ENCODE results near the gene LRMDA.

Gene LRMDA

DNA sequence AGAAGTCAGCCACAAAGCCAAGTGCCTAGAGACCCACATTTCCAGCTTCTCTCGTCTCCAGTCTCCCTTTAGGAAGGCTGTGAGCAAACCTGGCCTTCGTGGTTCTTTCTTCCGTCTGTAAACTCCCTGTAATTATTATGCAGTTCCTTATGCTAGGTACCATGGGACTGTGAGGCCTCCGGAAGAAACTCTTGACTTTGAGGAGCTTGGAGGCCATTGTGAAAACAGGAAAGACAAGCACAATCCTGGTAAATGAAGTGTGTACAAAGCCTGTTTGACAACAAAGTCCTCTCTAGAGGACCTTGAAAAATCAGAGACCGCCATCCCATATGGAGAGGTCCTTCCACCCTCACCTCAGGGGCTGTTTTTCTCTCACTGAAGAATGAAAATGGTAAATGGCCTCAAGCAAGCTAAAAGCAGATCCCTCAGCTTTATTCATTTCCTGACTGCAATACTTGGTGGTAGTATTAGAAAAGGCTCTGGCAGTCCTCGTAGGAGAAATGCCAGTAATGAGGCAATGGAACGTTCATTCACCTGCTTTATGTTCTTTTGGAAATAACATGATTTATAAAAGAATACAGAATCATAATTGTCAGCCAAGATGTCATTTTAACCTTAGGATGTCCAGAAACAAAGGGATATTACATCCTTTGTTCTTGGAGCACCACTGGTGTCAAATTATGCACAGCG is 926.4 kb downstream of the LRMDA start:
- TF ChIP-seq ZNF132 (tag by site-specific recombination; IDR thresholded peaks at IDR 0.05; ENCODE audit: borderline replicate concordance): no peak
- no peak for TF ChIP-seq GLI4 (tag by site-specific recombination; IDR thresholded peaks at IDR 0.05)
- TF ChIP-seq, protein P1, sequence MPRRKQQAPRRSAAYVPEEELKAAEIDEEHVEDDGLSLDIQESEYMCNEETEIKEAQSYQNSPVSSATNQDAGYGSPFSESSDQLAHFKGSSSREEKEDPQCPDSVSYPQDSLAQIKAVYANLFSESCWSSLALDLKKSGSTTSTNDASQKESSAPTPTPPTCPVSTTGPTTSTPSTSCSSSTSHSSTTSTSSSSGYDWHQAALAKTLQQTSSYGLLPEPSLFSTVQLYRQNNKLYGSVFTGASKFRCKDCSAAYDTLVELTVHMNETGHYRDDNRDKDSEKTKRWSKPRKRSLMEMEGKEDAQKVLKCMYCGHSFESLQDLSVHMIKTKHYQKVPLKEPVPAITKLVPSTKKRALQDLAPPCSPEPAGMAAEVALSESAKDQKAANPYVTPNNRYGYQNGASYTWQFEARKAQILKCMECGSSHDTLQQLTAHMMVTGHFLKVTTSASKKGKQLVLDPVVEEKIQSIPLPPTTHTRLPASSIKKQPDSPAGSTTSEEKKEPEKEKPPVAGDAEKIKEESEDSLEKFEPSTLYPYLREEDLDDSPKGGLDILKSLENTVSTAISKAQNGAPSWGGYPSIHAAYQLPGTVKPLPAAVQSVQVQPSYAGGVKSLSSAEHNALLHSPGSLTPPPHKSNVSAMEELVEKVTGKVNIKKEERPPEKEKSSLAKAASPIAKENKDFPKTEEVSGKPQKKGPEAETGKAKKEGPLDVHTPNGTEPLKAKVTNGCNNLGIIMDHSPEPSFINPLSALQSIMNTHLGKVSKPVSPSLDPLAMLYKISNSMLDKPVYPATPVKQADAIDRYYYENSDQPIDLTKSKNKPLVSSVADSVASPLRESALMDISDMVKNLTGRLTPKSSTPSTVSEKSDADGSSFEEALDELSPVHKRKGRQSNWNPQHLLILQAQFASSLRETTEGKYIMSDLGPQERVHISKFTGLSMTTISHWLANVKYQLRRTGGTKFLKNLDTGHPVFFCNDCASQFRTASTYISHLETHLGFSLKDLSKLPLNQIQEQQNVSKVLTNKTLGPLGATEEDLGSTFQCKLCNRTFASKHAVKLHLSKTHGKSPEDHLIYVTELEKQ (tag by site-specific recombination; IDR thresholded peaks at IDR 0.05; ENCODE audit: borderline replicate concordance): no peak
- TF ChIP-seq ZNF112 (tag by site-specific recombination; IDR thresholded peaks at IDR 0.05): no peak
- no peak for TF ChIP-seq KLF10 (tag by site-specific recombination; IDR thresholded peaks at IDR 0.05)
- TF ChIP-seq ZNF138 (tag by site-specific recombination; IDR thresholded peaks at IDR 0.05; ENCODE audit: borderline replicate concordance): no peak
- no peak for TF ChIP-seq ZEB2 (tag by site-specific recombination; IDR thresholded peaks at IDR 0.05)
- TF ChIP-seq HOXD13 (CRISPR knock-in tag; IDR thresholded peaks at IDR 0.05; ENCODE audit: borderline replicate concordance): no peak
- no peak for TF ChIP-seq ZNF23 (tag by site-specific recombination; IDR thresholded peaks at IDR 0.05; ENCODE audit: borderline replicate concordance)
- no peak for TF ChIP-seq ZNF658 (tag by site-specific recombination; IDR thresholded peaks at IDR 0.05)
- TF ChIP-seq ZBTB48 (tag by site-specific recombination; IDR thresholded peaks at IDR 0.05): no peak
- no peak for TF ChIP-seq ZNF626 (tag by site-specific recombination; IDR thresholded peaks at IDR 0.05)
- TF ChIP-seq ZNF274 (IDR thresholded peaks at IDR 0.05; ENCODE audit: low read length): no peak
- no peak for TF ChIP-seq ZNF274 (tag by site-specific recombination; IDR thresholded peaks at IDR 0.05; ENCODE audit: borderline replicate concordance)
- TF ChIP-seq, protein P2, sequence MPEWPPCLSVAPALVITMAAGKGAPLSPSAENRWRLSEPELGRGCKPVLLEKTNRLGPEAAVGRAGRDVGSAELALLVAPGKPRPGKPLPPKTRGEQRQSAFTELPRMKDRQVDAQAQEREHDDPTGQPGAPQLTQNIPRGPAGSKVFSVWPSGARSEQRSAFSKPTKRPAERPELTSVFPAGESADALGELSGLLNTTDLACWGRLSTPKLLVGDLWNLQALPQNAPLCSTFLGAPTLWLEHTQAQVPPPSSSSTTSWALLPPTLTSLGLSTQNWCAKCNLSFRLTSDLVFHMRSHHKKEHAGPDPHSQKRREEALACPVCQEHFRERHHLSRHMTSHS (tag by site-specific recombination; IDR thresholded peaks at IDR 0.05): no peak
- no peak for TF ChIP-seq SP3 (tag by site-specific recombination; IDR thresholded peaks at IDR 0.05)
- ChIA-PET POLR2A (no interaction called here), CTCF (no interaction called here)
- no peak overlapping the region for H3K27ac ChIP-seq (ENCODE audit: extremely low read depth, low read depth, low read length)
- H3K4me1 ChIP-seq (ENCODE audit: control insufficient read depth, insufficient read depth, low read length): peaks cover 2% of the 10 kb centered on the region
- H3K36me3 ChIP-seq (ENCODE audit: control insufficient read depth in 2 of 2, insufficient read depth in 1 of 2, low read length in 2 of 2): no peaks in the 10 kb centered on the region
- H3K9me3 ChIP-seq (ENCODE audit: control insufficient read depth, insufficient read depth, low read depth, low read length): no peaks in the 10 kb centered on the region
- H3K4me3 ChIP-seq (ENCODE audit: low read depth, low read length): no peak overlapping the region

DNA sequence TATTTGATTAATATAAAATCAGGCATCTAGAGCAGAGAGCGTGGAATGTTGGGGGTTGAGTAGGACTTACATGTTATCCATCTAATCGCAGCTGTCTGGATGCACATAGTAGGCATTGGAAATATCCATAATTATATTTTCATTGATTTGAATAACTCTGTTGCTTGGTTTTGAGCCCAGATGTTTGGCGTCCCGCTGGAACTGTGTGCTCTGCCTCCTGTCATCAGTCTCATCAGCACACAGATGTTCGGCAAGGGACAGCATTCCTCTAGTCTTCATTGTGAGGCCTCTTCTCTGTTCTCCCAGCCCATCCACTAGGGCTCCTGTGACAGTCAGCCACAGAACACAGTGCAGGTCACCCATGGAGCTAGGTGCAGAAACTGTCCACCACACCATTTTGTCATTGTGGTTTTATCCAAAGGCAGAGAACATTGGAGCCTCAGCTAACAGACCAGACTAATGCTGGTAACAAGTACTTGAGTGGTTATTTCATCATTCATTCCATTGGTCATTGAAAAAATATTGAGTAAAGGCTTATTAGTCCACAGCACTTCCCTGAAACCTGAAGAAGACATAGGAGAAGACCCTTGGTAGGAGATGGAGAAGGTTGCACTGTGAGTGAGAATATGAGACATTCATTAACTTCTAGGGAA is 927.4 kb downstream of the LRMDA start:
- Histone ChIP-seq H3K4me3 (ENCODE audit: low read depth, low read length) (no peak overlapping the region), H3K27ac (ENCODE audit: extremely low read depth, low read depth, low read length) (no peak overlapping the region), H3K9me3 (ENCODE audit: control insufficient read depth, insufficient read depth, low read depth, low read length) (no peaks in the 10 kb centered on the region), H3K4me1 (ENCODE audit: control insufficient read depth, insufficient read depth, low read length) (peaks cover 2% of the 10 kb centered on the region), H3K36me3 (ENCODE audit: control insufficient read depth in 2 of 2, insufficient read depth in 1 of 2, low read length in 2 of 2) (no peaks in the 10 kb centered on the region)
- POLR2A ChIA-PET: no interaction called here
- CTCF ChIA-PET: no interaction called here
- TF ChIP-seq MYNN (tag by site-specific recombination; IDR thresholded peaks at IDR 0.05; ENCODE audit: borderline replicate concordance) (no peak), ZNF549 (tag by site-specific recombination; IDR thresholded peaks at IDR 0.05) (no peak), SETDB1 (IDR thresholded peaks at IDR 0.05; ENCODE audit: insufficient read length, low read length) (no peak), GLIS1 (tag by site-specific recombination; IDR thresholded peaks at IDR 0.05) (no peak), ZNF157 (tag by site-specific recombination; IDR thresholded peaks at IDR 0.05) (no peak), ZNF175 (tag by site-specific recombination; IDR thresholded peaks at IDR 0.05) (no peak), ZNF776 (tag by site-specific recombination; IDR thresholded peaks at IDR 0.05; ENCODE audit: borderline replicate concordance) (no peak), ZNF114 (tag by site-specific recombination; IDR thresholded peaks at IDR 0.05) (no peak), ZNF658 (tag by site-specific recombination; IDR thresholded peaks at IDR 0.05) (no peak), KLF8 (tag by site-specific recombination; IDR thresholded peaks at IDR 0.05) (no peak), ZNF16 (tag by site-specific recombination; IDR thresholded peaks at IDR 0.05; ENCODE audit: low read depth) (no peak), IKZF3 (tag by site-specific recombination; IDR thresholded peaks at IDR 0.05) (no peak), GLIS2 (tag by site-specific recombination; IDR thresholded peaks at IDR 0.05) (no peak)
- TF ChIP-seq, protein P2 (tag by site-specific recombination; IDR thresholded peaks at IDR 0.05): no peak
- TF ChIP-seq, protein P3, sequence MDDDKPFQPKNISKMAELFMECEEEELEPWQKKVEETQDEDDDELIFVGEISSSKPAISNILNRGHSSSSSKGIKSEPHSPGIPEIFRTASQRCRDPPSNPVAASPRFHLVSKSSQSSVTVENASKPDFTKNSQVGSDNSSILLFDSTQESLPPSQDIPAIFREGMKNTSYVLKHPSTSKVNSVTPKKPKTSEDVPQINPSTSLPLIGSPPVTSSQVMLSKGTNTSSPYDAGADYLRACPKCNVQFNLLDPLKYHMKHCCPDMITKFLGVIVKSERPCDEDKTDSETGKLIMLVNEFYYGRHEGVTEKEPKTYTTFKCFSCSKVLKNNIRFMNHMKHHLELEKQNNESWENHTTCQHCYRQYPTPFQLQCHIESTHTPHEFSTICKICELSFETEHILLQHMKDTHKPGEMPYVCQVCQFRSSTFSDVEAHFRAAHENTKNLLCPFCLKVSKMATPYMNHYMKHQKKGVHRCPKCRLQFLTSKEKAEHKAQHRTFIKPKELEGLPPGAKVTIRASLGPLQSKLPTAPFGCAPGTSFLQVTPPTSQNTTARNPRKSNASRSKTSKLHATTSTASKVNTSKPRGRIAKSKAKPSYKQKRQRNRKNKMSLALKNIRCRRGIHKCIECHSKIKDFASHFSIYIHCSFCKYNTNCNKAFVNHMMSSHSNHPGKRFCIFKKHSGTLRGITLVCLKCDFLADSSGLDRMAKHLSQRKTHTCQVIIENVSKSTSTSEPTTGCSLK (tag by site-specific recombination; IDR thresholded peaks at IDR 0.05): no peak
